Globus pallidus (tissue), 1 donor: Measurements from ENCODE around the gene POTEF.
"Not testable (repeated sequence)": the region's sequence is repeated elsewhere in the genome, so short reads cannot be mapped to it uniquely, and the experiment has no call there.

ENCODE experiments used
- DNase-seq: peaks from one replicate; pipeline ENCODE4 v3.0.0-alpha.2; 2015; ENCODE audit warnings: low spot score

POTEF gene

DNA sequence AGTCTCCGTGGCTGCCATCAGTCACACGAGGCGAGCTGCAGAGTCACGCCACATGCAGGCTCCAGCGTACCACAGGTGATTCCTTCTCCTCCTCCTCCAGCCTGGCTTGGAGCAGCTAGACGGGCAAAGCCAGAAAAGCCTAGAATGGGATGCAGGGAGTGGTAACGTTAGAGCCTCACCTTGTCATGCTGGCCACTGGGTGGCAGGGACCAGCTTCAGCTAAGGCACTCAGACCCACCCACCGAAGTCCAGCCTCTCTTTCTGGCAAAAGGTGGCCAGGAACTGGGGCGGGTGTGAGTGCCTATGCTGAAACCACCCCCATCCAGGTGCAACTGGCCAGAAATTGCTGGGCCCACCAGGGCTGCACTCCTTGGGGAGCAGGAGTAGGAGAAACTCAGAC, 1.3 kb downstream of the POTEF start:
- DNase-seq: not testable (repeated sequence)

DNA sequence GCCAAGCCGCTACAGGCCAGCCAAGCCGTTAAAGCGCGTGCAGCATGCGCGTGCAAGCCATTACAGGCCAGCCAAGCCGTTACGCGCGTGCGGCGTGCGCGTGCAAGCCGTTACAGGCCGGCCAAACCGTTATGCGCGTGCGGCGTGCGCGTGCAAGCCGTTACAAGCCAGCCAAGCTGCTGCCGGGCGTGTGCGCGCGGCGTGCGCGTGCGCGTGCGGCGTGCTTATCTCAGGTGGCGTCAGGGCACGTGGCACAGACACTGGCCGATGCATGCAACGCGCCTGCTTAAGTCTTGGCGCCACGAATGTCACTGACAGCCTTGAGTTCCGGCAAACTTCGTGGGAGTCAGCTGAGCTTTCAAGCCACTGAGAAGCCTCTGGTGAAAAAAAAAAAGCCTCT, 8.1 kb downstream of the POTEF start:
- not testable (repeated sequence) for DNase-seq

DNA sequence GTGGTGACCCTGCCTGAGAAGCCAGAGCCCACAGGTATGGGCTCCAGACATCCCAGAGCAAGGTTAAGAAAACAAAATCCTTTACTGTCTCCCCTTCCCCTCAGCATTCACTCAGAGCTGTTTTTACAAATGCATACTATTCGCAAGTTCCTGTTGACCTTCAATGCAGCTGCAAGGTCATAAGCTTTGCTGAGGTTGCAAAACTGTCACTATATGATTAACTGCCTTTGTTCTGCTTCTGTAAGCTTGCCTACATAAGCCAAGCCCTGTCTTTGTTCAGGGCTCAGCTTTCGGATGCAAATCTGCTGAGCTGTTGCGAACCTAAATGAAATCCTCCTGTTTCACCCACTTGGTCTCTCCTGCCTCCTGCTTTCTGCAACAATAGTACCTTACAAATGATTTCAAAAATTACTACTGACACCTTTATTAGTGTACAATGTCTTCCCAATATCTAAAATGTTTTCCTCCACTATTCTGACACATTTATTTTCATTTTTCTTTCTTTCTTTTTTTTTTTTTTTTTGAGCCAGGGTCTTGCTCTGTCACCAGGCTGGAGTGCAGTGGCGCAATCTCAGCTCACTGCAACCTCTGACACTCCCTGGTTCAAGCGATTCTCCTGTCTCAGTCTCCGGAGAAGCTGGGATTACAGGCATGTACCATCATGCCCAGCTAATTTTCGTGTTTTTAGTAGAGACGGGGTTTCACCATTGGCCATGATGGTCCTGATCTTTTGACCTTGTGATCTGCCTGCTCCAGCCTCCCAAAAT, 26.2 kb downstream of the POTEF start:
- not testable (repeated sequence) for DNase-seq

DNA sequence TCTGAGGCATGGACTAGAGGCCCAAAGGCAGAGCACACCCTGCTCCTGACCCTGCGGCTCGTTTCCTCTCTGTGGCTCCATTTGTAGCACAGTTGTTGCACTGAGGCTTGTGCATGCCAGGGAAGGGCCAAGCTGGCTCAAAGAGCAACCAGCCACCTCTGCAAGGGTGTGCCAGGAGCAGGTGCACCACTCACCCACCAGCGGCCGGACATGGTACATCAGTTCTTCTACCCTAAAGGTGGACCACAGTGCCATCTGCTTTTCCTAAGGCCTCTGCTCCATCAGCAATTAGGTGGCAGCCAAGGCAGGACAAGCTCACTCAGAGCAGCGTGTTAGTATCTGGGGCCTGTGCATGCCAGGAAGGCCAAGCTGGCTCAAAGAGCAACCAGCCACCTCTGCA, 66.4 kb downstream of the POTEF start:
- DNase-seq: not testable (repeated sequence)

DNA sequence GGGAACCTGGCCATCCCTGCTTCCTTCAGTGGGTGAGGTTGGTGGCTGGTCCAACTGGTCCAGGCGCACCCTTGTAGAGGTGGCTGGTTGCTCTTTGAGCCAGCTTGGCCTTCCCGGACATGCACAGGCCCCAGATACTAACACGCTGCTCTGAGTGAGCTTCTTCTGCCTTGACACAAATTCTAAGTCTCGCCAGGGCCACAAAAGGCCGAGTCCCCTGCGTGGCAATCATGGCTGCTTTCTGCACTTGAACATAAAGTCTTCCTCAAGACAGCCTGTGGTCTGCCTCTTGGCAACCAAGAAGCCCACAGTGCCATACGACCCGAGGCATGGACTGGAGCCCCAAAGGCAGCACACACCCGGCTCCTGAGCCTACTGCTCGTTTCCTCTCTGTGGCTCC, 69.0 kb downstream of the POTEF start:
- DNase-seq: not testable (repeated sequence)

DNA sequence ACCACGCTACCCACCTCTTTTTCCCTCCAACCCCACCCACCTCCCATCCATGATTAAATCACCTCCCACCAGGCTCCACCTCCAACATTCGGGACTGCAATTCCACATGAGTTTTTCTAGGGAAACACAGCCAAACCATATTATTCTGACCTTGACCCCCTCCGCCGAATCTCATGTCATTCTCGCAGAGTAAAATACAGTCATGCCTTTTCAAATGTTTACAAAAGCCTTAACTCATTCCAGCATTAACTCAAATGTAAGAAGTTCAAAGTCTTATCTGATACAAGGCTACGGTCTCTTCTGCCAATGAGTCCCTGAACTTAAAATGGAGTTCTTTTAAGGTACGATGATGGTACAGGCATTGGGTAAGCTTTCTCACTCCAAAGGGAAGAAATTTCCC, 72.7 kb downstream of the POTEF start:
- not testable (repeated sequence) for DNase-seq

DNA sequence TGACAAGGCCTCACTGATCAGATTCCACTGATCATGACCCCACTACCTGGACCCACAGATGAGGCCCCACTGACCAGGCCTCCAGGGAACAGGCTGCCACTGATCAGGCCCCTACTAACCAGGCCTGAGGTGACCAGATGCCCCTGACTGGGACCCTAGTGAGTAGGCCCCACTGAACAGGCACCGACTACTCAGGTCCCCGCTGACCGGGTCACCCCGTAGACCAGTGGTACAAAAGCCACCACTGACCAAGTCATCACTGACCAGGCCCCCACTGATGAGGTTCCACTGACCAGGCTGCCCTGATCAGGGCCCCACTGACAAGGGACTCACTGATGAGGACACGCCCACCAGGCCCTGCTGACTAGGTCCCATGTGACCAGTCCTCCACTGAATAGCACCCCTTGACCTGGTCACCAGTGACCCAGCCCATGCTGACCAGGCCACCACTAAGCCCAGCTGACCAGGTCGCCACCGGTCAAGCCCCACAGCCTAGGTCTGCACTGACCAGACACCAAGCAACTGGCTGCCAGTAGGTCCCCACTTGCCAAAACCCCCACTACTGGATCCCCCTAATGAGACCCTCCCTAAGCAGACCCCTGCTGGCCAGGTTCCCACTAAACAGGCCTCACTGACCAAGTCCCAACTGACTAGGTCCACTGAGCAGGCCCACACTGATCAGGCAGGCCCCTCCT, 75.7 kb downstream of the POTEF start:
- not testable (repeated sequence) for DNase-seq

DNA sequence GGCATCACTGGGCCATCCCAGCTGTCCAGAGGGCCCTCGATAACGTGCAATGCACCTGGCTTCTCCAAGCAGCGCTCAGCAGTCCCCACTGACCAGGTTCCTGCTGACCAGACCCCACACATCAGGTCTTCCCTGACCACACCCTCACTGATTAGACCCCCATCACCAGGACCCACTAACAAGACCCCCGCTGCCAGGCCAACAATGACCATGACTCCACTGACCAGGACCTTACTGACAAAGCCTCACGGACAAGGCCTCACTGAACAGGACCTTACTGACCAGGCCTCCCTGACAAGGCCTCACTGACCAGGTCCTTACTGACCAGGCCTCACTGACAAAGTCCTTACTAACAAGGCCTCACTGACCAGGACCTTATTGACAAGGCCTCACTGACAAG, 76.6 kb downstream of the POTEF start:
- DNase-seq: not testable (repeated sequence)

DNA sequence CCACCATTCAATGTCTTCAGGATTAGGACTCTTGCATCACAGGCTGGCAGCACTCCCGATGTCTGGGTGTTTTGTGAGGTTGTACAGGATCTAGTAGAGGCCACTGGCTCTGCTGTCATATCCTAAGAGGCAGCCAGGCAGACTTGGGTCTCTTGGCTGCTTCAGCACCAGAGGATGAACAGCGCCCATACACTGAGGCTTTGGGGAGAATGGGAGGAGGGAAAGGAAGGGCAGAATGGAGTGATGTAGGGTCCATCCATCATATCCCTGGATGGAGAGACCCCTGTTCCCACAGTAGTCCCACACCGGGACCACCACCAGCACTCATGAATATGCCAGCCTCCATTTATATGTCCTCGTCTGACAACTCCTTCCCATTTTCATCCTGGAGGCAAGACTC, 80.6 kb downstream of the POTEF start:
- not testable (repeated sequence) for DNase-seq

DNA sequence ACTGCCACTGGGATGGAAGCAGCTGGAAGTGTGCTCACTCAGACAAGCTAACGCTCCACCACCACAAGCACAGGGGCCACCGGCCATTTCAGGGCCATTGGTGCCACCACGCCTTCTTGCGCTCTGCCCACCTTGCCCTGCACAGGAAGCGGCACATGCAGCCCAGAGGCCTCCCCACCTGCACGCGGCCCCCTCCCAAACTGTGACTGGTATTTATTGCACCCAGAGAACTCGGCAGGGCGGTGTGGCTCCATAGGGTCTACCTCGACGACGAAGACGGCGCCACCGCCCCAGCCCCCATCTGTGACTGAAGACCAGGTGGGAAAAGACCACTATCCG, 90.8 kb downstream of the POTEF start:
- DNase-seq: not testable (repeated sequence)

DNA sequence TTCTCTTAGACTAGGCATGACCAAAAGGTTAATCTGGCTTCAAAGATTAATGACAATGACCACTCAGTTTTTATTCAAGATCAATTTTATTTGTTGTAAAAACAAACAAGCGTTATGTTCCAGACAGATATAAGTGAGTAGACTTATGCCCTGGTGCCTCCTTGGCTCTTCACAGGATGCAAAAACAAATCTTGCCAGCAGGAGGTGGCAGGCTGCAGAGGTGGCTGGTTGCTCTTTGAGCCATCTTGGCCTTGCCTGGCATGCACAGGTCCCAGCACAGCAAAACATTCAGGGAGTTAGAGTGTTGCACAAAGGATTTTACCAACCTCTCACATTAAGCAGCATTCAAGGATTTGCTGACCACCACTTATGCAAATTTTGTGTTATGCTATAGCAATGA, 103.1 kb downstream of the POTEF start:
- not testable (repeated sequence) for DNase-seq
